Measurements from ENCODE around the gene MORC1. TPM values are rescaled to one million over a fixed set of nuclear protein-coding genes. Genes with fewer than 3 reads are reported as not detected.

Gene MORC1
- total and polyA plus RNA-seq, 3 experiments from 2014 or later: not detected

DNA sequence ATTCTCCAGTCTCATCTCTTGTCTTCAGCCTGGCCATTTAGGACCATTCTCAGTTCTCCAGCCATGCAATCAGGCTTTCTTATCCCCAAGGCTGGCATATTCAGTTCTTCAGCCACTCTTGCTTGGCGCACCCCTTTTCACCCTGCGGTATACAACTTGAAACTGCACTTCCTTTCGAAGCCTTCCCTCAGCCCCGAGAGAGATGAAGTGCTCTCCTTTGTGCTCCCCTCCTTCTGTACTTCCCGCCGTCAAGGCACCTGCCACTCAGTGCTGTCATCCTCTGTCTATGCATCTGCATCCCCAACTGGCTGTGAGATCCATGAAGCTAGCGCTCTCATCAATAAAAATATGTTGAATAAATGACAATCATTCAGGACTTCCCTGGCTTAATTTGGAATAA is 45.7 kb downstream of the MORC1 start:
- no peak overlapping the region for H3K27ac ChIP-seq (ENCODE audit: low read depth, low read length)
- H3K9me3 ChIP-seq (ENCODE audit: low read length): no peaks in the 10 kb centered on the region
- no peak overlapping the region for H3K4me3 Mint-ChIP-seq
- H3K36me3 Mint-ChIP-seq: peaks cover 0 to 1% (median 0%) of the 10 kb centered on the region in 3 donors
- H3K4me3 ChIP-seq (ENCODE audit: low read length): no peak overlapping the region
- H3K9me3 Mint-ChIP-seq: no peaks in the 10 kb centered on the region
- H3K36me3 ChIP-seq (ENCODE audit: insufficient read depth, low read length): no peaks in the 10 kb centered on the region
- no peaks in the 10 kb centered on the region for H3K4me1 ChIP-seq (ENCODE audit: insufficient read depth, low read length)
- no peak for DNase-seq
- H3K4me1 Mint-ChIP-seq: peaks cover 4 to 11% (median 6%) of the 10 kb centered on the region in 3 donors
- H3K27me3 Mint-ChIP-seq: peaks cover 13 to 48% of the 10 kb centered on the region in 2 donors
- CTCF ChIA-PET: no interaction called here
- POLR2A ChIA-PET: no interaction called here
- H3K27ac Mint-ChIP-seq: no peak overlapping the region
- H3K27me3 ChIP-seq (ENCODE audit: insufficient read depth, low read length, poor library complexity, severe bottlenecking): no peaks in the 10 kb centered on the region

DNA sequence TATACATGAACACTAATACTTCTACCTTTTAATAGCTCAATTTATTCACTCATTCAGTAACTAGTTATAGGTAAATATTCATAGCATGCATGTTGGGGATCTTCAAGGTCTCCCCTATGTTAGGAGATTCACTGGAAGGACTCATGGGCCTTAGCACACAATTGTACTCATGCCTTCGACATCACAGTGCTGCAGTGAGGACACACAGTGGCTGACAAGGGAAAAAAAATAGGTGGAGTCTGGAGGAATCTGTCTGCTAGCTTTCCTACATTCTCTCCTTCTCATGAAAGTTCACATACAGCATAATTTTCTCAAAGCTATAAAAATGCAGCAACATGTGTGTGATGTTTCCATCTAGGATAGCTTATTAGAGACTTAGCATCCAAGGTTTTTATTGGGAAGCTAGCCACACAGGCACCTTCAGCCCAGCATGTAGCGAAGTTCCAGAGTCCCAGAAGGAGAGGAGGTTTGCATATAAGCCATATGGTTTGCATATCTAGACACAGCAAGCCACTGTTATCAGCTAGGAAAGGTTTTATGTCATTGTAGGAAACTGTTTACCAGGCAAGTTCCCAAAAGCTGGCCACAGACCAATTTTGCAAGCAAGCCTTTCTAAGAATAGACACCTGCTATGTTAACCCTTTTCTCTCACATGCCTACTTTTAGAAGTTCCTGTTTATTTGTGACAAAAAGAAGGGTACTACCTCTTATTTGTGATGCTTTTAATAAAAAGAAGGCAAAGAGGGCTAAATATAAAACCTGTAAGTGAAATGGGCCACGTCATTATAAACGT is 46.4 kb downstream of the MORC1 start:
- Mint-ChIP-seq H3K27ac (no peak overlapping the region), H3K4me1 (peaks cover 4 to 11% (median 6%) of the 10 kb centered on the region in 3 donors), H3K36me3 (peaks cover 0 to under 1% (median 0%) of the 10 kb centered on the region in 3 donors), H3K27me3 (peaks cover 15 to 49% of the 10 kb centered on the region in 2 donors), H3K9me3 (no peaks in the 10 kb centered on the region), H3K4me3 (no peak overlapping the region)
- Histone ChIP-seq H3K27me3 (ENCODE audit: insufficient read depth, low read length, poor library complexity, severe bottlenecking) (no peaks in the 10 kb centered on the region), H3K9me3 (ENCODE audit: low read length) (no peaks in the 10 kb centered on the region), H3K36me3 (ENCODE audit: insufficient read depth, low read length) (no peaks in the 10 kb centered on the region), H3K4me1 (ENCODE audit: insufficient read depth, low read length) (no peaks in the 10 kb centered on the region), H3K27ac (ENCODE audit: low read depth, low read length) (no peak overlapping the region), H3K4me3 (ENCODE audit: low read length) (no peak overlapping the region)
- DNase-seq: no peak
- POLR2A ChIA-PET: no interaction called here
- CTCF ChIA-PET: interaction anchor here (1.4 kb wide), 1 partner anchor 15 kb away, joined by 3 read pairs; no protein-coding TSS in a partner anchor

DNA sequence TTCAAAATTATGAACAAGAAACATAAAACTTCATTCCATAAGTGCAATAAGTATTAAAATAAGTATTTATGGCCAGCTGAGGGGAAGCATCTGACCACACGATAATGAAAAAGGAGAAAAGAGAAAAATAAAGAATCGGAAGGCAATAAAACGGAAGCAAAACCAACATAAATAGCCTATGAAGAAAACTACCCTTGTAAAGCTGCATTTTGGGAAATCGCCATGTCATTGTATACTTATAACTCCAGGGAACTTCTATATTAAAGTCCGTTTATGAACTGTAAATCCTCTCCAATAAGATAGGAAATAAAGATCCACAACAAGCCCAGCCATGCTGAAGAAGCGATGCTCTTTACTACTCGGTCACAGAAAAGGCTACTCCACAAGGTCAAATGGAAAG is 47.7 kb downstream of the MORC1 start:
- Mint-ChIP-seq H3K36me3 (no peaks in the 10 kb centered on the region), H3K27me3 (peaks cover 14 to 45% of the 10 kb centered on the region in 2 donors), H3K4me1 (peaks cover 4 to 11% (median 6%) of the 10 kb centered on the region in 3 donors), H3K9me3 (no peaks in the 10 kb centered on the region), H3K4me3 (no peak overlapping the region), H3K27ac (no peak overlapping the region)
- ChIA-PET POLR2A (no interaction called here), CTCF (no interaction called here)
- no peaks in the 10 kb centered on the region for H3K9me3 ChIP-seq (ENCODE audit: low read length)
- no peak for DNase-seq
- H3K27ac ChIP-seq (ENCODE audit: low read depth, low read length): no peak overlapping the region
- H3K27me3 ChIP-seq (ENCODE audit: insufficient read depth, low read length, poor library complexity, severe bottlenecking): no peaks in the 10 kb centered on the region
- no peaks in the 10 kb centered on the region for H3K36me3 ChIP-seq (ENCODE audit: insufficient read depth, low read length)
- H3K4me1 ChIP-seq (ENCODE audit: insufficient read depth, low read length): no peaks in the 10 kb centered on the region
- H3K4me3 ChIP-seq (ENCODE audit: low read length): no peak overlapping the region

DNA sequence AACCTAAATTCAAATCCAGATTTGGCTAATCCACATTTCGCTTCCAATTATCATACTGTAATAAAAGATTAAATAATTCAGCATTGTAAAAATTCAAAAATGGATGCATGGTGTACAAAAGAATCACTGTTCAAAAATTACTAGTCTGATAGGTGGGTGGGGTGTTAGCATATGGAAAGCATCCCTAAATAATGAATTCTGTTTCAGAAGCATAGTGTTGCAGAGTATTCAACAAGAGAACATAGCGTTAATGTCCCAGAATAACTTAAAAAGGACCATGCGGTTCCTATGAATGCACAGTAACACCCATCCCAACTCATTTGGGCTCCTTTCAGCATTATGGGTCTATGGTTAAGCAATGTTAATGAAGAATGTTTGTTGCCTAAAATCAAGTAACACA is 51.1 kb downstream of the MORC1 start:
- Histone ChIP-seq H3K27me3 (ENCODE audit: insufficient read depth, low read length, poor library complexity, severe bottlenecking) (no peaks in the 10 kb centered on the region), H3K27ac (ENCODE audit: low read depth, low read length) (no peak overlapping the region), H3K4me3 (ENCODE audit: low read length) (no peak overlapping the region), H3K9me3 (ENCODE audit: low read length) (no peaks in the 10 kb centered on the region), H3K4me1 (ENCODE audit: insufficient read depth, low read length) (no peaks in the 10 kb centered on the region), H3K36me3 (ENCODE audit: insufficient read depth, low read length) (no peaks in the 10 kb centered on the region)
- Mint-ChIP-seq H3K27me3 (peaks cover 9 to 43% of the 10 kb centered on the region in 2 donors), H3K4me3 (no peak overlapping the region), H3K4me1 (peaks cover 0 to 6% (median 0%) of the 10 kb centered on the region in 3 donors), H3K9me3 (peaks cover 0 to 2% (median 0%) of the 10 kb centered on the region in 5 donors), H3K36me3 (no peaks in the 10 kb centered on the region), H3K27ac (no peak overlapping the region)
- ChIA-PET CTCF (no interaction called here), POLR2A (no interaction called here)
- no peak for DNase-seq

DNA sequence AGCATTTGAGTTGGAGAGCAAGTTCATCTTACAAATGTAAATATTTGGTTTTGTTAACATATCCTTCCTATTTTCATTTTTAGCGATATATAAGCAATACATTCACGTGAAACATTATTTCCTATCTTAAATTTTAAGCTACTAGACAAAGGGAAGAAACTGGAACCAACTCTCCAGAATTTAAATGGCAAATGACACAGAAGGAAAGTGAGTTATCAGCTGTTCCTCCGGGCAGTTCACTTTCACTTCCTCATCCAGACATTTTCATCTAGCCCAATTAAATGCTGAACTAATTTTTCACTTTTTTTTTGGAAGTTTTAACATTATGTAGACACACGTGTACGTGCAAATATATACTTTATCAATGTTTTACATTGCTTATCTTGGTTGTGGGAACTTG is 58.7 kb downstream of the MORC1 start:
- POLR2A ChIA-PET: no interaction called here

DNA sequence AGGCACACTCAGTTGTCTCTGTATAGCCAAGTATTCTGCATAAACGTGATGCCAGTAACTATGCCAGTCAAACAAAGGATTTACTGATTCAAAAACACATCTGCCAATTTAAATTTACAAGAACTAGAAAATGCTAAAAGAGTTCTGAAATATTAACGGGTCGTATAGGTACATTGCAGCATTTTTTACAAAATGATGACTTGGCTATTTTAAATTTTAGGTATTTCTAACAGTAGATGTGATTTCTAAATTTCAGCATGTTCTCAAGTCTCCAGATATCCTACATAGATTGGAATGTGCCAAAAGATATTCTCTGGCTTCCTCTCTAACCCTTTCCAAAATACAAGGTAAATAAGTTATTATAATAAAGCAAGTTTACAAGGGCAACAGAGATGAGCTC is 60.3 kb downstream of the MORC1 start:
- CTCF ChIA-PET: no interaction called here
- Mint-ChIP-seq H3K4me1 (peaks cover 0 to 9% (median 9%) of the 10 kb centered on the region in 3 donors), H3K36me3 (no peaks in the 10 kb centered on the region), H3K9me3 (peaks cover 0 to 2% (median 0%) of the 10 kb centered on the region in 5 donors), H3K27me3 (peaks cover 4 to 34% of the 10 kb centered on the region in 2 donors), H3K4me3 (no peak overlapping the region), H3K27ac (no peak overlapping the region)
- POLR2A ChIA-PET: no interaction called here
- Histone ChIP-seq H3K27ac (ENCODE audit: low read depth, low read length) (no peak overlapping the region), H3K4me1 (ENCODE audit: insufficient read depth, low read length) (no peaks in the 10 kb centered on the region), H3K9me3 (ENCODE audit: low read length) (no peaks in the 10 kb centered on the region), H3K36me3 (ENCODE audit: insufficient read depth, low read length) (no peaks in the 10 kb centered on the region), H3K27me3 (ENCODE audit: insufficient read depth, low read length, poor library complexity, severe bottlenecking) (no peaks in the 10 kb centered on the region), H3K4me3 (ENCODE audit: low read length) (no peak overlapping the region)
- no peak for DNase-seq

More for the DNA sequence above, 58.7 kb downstream of the MORC1 start:
- H3K27ac Mint-ChIP-seq: no peak overlapping the region
- H3K4me1 Mint-ChIP-seq: peaks cover 0 to 9% (median 9%) of the 10 kb centered on the region in 3 donors
- H3K9me3 Mint-ChIP-seq: no peaks in the 10 kb centered on the region
- CTCF ChIA-PET: no interaction called here
- no peak for DNase-seq
- no peaks in the 10 kb centered on the region for H3K4me1 ChIP-seq (ENCODE audit: insufficient read depth, low read length)
- H3K27ac ChIP-seq (ENCODE audit: low read depth, low read length): no peak overlapping the region
- H3K27me3 Mint-ChIP-seq: peaks cover 2 to 40% of the 10 kb centered on the region in 2 donors
- no peak overlapping the region for H3K4me3 Mint-ChIP-seq
- H3K36me3 ChIP-seq (ENCODE audit: insufficient read depth, low read length): no peaks in the 10 kb centered on the region
- H3K36me3 Mint-ChIP-seq: no peaks in the 10 kb centered on the region
- H3K27me3 ChIP-seq (ENCODE audit: insufficient read depth, low read length, poor library complexity, severe bottlenecking): no peaks in the 10 kb centered on the region
- no peaks in the 10 kb centered on the region for H3K9me3 ChIP-seq (ENCODE audit: low read length)
- no peak overlapping the region for H3K4me3 ChIP-seq (ENCODE audit: low read length)

DNA sequence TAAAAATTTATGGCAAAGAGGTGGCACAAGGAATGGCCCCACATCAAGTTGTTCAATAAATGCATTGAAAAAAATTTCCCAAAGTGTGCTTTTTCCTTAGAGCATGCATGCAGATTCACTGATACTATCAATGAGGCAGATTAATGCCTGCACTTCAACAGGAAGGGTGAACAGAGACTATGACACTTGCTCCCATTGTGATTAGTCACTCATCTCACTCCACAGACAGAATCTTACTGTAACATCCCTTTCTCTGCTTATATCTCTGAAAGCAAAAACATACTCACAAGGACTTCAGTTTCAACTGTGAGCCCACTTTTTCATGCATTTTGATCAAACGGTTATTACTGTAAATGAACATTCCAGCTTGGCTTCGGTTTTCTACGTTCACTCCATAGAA is 60.9 kb downstream of the MORC1 start:
- ChIA-PET CTCF (interaction anchor here (0.8 kb wide), 1 partner anchor 14 kb away, joined by 3 read pairs; no protein-coding TSS in a partner anchor), POLR2A (no interaction called here)
- no peak overlapping the region for H3K27ac ChIP-seq (ENCODE audit: low read depth, low read length)
- no peaks in the 10 kb centered on the region for H3K36me3 Mint-ChIP-seq
- H3K27ac Mint-ChIP-seq: no peak overlapping the region
- H3K9me3 ChIP-seq (ENCODE audit: low read length): no peaks in the 10 kb centered on the region
- H3K9me3 Mint-ChIP-seq: peaks cover 0 to 3% (median 0%) of the 10 kb centered on the region in 5 donors
- peaks cover 0 to 9% (median 9%) of the 10 kb centered on the region in 3 donors for H3K4me1 Mint-ChIP-seq
- no peak for DNase-seq
- H3K4me3 ChIP-seq (ENCODE audit: low read length): no peak overlapping the region
- H3K27me3 Mint-ChIP-seq: peaks cover 4 to 34% of the 10 kb centered on the region in 2 donors
- H3K36me3 ChIP-seq (ENCODE audit: insufficient read depth, low read length): no peaks in the 10 kb centered on the region
- no peaks in the 10 kb centered on the region for H3K27me3 ChIP-seq (ENCODE audit: insufficient read depth, low read length, poor library complexity, severe bottlenecking)
- no peak overlapping the region for H3K4me3 Mint-ChIP-seq
- no peaks in the 10 kb centered on the region for H3K4me1 ChIP-seq (ENCODE audit: insufficient read depth, low read length)

DNA sequence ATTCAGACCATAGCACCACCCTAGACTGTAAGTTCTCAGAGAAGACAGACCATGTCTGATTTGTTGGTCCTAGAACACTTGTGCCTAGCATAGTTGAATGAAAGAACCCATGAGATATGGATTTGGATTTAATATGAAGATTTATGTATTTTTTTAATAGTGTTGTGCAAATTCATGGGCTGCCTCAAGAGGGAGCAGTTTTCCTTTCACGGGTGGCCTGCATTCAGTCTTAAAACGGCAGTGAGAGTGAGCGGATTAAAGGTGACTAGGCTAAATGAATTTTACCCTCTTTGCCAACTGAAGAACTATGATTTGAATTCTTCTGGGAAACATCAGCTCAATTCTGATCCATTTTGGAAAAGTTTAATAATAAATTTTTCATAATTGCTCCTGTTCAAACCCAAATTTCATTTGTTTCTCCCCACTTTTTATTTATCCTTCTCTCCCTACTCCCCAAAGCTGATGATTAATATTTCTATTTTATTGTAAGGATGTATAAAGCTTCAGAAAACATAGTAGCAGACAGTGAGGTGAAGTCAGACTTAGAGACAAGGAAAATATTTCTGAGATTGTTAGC is 67.3 kb downstream of the MORC1 start:
- Mint-ChIP-seq H3K36me3 (no peaks in the 10 kb centered on the region), H3K27ac (no peak overlapping the region), H3K9me3 (peaks cover 0 to 3% (median 0%) of the 10 kb centered on the region in 5 donors), H3K27me3 (peaks cover 2 to 4% of the 10 kb centered on the region in 2 donors), H3K4me3 (no peak overlapping the region), H3K4me1 (no peaks in the 10 kb centered on the region)
- no peak for DNase-seq
- Histone ChIP-seq H3K4me3 (ENCODE audit: low read length) (no peak overlapping the region), H3K9me3 (ENCODE audit: low read length) (no peaks in the 10 kb centered on the region), H3K4me1 (ENCODE audit: insufficient read depth, low read length) (no peaks in the 10 kb centered on the region), H3K27ac (ENCODE audit: low read depth, low read length) (no peak overlapping the region), H3K36me3 (ENCODE audit: insufficient read depth, low read length) (no peaks in the 10 kb centered on the region), H3K27me3 (ENCODE audit: insufficient read depth, low read length, poor library complexity, severe bottlenecking) (no peaks in the 10 kb centered on the region)
- ChIA-PET POLR2A (no interaction called here), CTCF (no interaction called here)

All from CD8-positive, alpha-beta memory T cell (primary cell).